Right cardiac atrium (tissue), 5 donors: ENCODE measurements around the gene CDH3. TPM values are rescaled to one million over a fixed set of nuclear protein-coding genes. Genes with fewer than 3 reads are reported as not detected.
"Not testable (repeated sequence)": the region's sequence is repeated elsewhere in the genome, so short reads cannot be mapped to it uniquely, and the experiment has no call there.

Source experiments
- ATAC-seq, 2 donors: fragments of 200-7000 bp; cut with Tn5 transposase; one replicate each; pipeline versions ENCODE4 v1.8.0 to v1.9.1; 2020; ENCODE audit warnings: moderate library complexity in 2 of 2, mild to moderate bottlenecking in 1 of 2
- DNase-seq, 3 donors: peaks; one replicate each; pipeline ENCODE4 v3.0.0-alpha.2; 2020
- H3K27ac ChIP-seq: one replicate; pipeline ENCODE4 v1.5.1; 2013; ENCODE audit warnings: mild to moderate bottlenecking, low read length, control low read depth, moderate library complexity
- H3K27me3 ChIP-seq: one replicate; pipeline ENCODE4 v1.6.1; 2013; ENCODE audit not compliant: control insufficient read depth, insufficient read depth
- H3K4me1 ChIP-seq: one replicate; pipeline ENCODE4 v1.6.1; 2013; ENCODE audit warnings: low read length; ENCODE audit not compliant: control insufficient read depth, insufficient read depth
- H3K4me3 ChIP-seq: one replicate; pipeline ENCODE4 v1.5.1; 2013; ENCODE audit warnings: low read length, control low read depth
- H3K9me3 ChIP-seq: one replicate; pipeline ENCODE4 v1.6.1; 2013; ENCODE audit warnings: low read length; ENCODE audit not compliant: control insufficient read depth
- WGBS: extraction: QIAGEN DNeasy Blood & Tissue Kit; methylation state at CpG from one replicate; pipeline ENCODE4 v1.1.7; 2013; 5-methylcytosine and 5-hydroxymethylcytosine counted together
- intact Hi-C, 4 donors: fragments of 100-400 bp; cut with DNase I; formaldehyde crosslinking; loops; one replicate each; pipeline versions ENCODE4 v1.11.0 to v1.14.0; 2022 to 2023
- polyA plus RNA-seq: library from polyadenylated mRNA; stranded (reverse); fragments of 200-250 nt; gene quantifications from one replicate; pipeline ENCODE4 v1.2.3, GENCODE V29; 2013
- total RNA-seq, 4 donors: library from RNA; stranded (reverse); fragmentation: NEBNext Ultra II Directional; extraction: Animal tissue kit (Norgen Biotek cat#: 25700); gene quantifications; one replicate each; pipeline ENCODE4 v1.2.1, GENCODE V29; 2021
- donor health status: healthy with polysubstance abuse.
- donor health status: DM: no; HTN: yes; CAD: no.
- donor health status: DM: no; HTN: no; CAD: no.
- donor health status: DM: no; HTN: yes; CAD: no; lungs with severe emphysema.
- donor health status: DM: yes; HTN: yes; CAD: no.

CDH3 gene
- total and polyA plus RNA-seq, 5 donors, result 0.09 to 0.29 (median 0.20) TPM; not detected in 1

GRCh38 chr16:68707340-68708152 is 62.4 kb downstream of the CDH3 start:
- intact Hi-C loops, result no loop called here
- DNase-seq, result peak in 2 of 3 donors; percentile 54 to 60
- ATAC-seq, result peak; percentile 56 to 66
- no peaks in the 10 kb centered on the region for H3K27me3 ChIP-seq
- no peak overlapping the region for H3K27ac ChIP-seq
- H3K4me3 ChIP-seq, result no peak overlapping the region
- no peaks in the 10 kb centered on the region for H3K4me1 ChIP-seq
- H3K9me3 ChIP-seq, result no peaks in the 10 kb centered on the region
- WGBS, result 39% methylated on average over 27 of the region's 27 CpGs

GRCh38 chr16:68710211-68710610 is 65.1 kb downstream of the CDH3 start:
- H3K9me3 ChIP-seq, result no peaks in the 10 kb centered on the region
- intact Hi-C loops, result no loop called here
- H3K27ac ChIP-seq, result no peak overlapping the region
- 87% methylated on average over 5 of the region's 5 CpGs for WGBS
- ATAC-seq, result no peak
- DNase-seq, result no peak
- H3K4me1 ChIP-seq, result no peaks in the 10 kb centered on the region
- no peaks in the 10 kb centered on the region for H3K27me3 ChIP-seq
- H3K4me3 ChIP-seq, result no peak overlapping the region

GRCh38 chr16:68711421-68712139 is 66.5 kb downstream of the CDH3 start:
- Histone ChIP-seq H3K4me1 (no peaks in the 10 kb centered on the region), H3K9me3 (no peaks in the 10 kb centered on the region), H3K27me3 (no peaks in the 10 kb centered on the region), H3K4me3 (no peak overlapping the region), H3K27ac (no peak overlapping the region)
- ATAC-seq (peak in 1 of 2 donors; percentile 43), DNase-seq (no peak)
- intact Hi-C loops, result no loop called here
- 49% methylated on average over 14 of the region's 14 CpGs for WGBS

- H3K4me1 ChIP-seq, result no peaks in the 10 kb centered on the region
- intact Hi-C loops, result no loop called here
- no peak overlapping the region for H3K4me3 ChIP-seq
- DNase-seq (no peak), ATAC-seq (no peak)
- no peak overlapping the region for H3K27ac ChIP-seq
- 37% methylated on average over 6 of the region's 6 CpGs for WGBS
- no peaks in the 10 kb centered on the region for H3K9me3 ChIP-seq
- H3K27me3 ChIP-seq, result no peaks in the 10 kb centered on the region
Measured at GRCh38 chr16:68713361-68713760, 68.3 kb downstream of the CDH3 start.

- no peaks in the 10 kb centered on the region for H3K9me3 ChIP-seq
- intact Hi-C loops, result no loop called here
- ATAC-seq, result no peak
Measured at GRCh38 chr16:68715471-68715870, 70.4 kb downstream of the CDH3 start.

GRCh38 chr16:68716516-68716915 is 71.4 kb downstream of the CDH3 start:
- DNase-seq, H3K4me1 ChIP-seq, H3K27me3 ChIP-seq, H3K9me3 ChIP-seq, H3K27ac ChIP-seq, H3K4me3 ChIP-seq, intact Hi-C loops, ATAC-seq: not testable (repeated sequence)
- WGBS, result 65% methylated on average over 4 of the region's 4 CpGs

More at GRCh38 chr16:68715471-68715870, 70.4 kb downstream of the CDH3 start:
- Histone ChIP-seq H3K27ac (no peak overlapping the region), H3K27me3 (no peaks in the 10 kb centered on the region), H3K4me1 (no peaks in the 10 kb centered on the region), H3K4me3 (no peak overlapping the region)
- WGBS, result 62% methylated on average over 5 of the region's 5 CpGs
- DNase-seq, result no peak

- 96% methylated on average over 4 of the region's 4 CpGs for WGBS
- Histone ChIP-seq H3K4me3 (no peak overlapping the region), H3K9me3 (no peaks in the 10 kb centered on the region), H3K27ac (no peak overlapping the region), H3K27me3 (no peaks in the 10 kb centered on the region), H3K4me1 (no peaks in the 10 kb centered on the region)
- intact Hi-C loops, result no loop called here
- no peak for DNase-seq
- ATAC-seq, result no peak
Measured at GRCh38 chr16:68717684-68718083, 72.6 kb downstream of the CDH3 start.

- intact Hi-C loops, result no loop called here
- Histone ChIP-seq H3K9me3 (no peaks in the 10 kb centered on the region), H3K4me3 (no peak overlapping the region), H3K4me1 (no peaks in the 10 kb centered on the region), H3K27me3 (no peaks in the 10 kb centered on the region), H3K27ac (no peak overlapping the region)
- no peak for DNase-seq
- 93% methylated on average over 9 of the region's 9 CpGs for WGBS
- ATAC-seq, result no peak
Measured at GRCh38 chr16:68718590-68718989, 73.5 kb downstream of the CDH3 start.

- H3K9me3 ChIP-seq, result no peaks in the 10 kb centered on the region
- H3K27ac ChIP-seq, result no peak overlapping the region
- no peak overlapping the region for H3K4me3 ChIP-seq
- intact Hi-C loops, result no loop called here
- 78% methylated on average over 2 of the region's 2 CpGs for WGBS
- no peaks in the 10 kb centered on the region for H3K4me1 ChIP-seq
- ATAC-seq (no peak), DNase-seq (no peak)
- no peaks in the 10 kb centered on the region for H3K27me3 ChIP-seq
Measured at GRCh38 chr16:68719993-68720489, 74.9 kb downstream of the CDH3 start.

GRCh38 chr16:68722119-68723024 is 77.3 kb downstream of the CDH3 start:
- no peaks in the 10 kb centered on the region for H3K27me3 ChIP-seq
- intact Hi-C loops, result no loop called here
- no peaks in the 10 kb centered on the region for H3K9me3 ChIP-seq
- no peak for ATAC-seq
- no peak overlapping the region for H3K27ac ChIP-seq
- no peaks in the 10 kb centered on the region for H3K4me1 ChIP-seq
- DNase-seq, result no peak
- 74% methylated on average over 12 of the region's 12 CpGs for WGBS
- H3K4me3 ChIP-seq, result no peak overlapping the region
